HT1080 (cell line): ENCODE measurements around the gene FOXN4. TPM values are rescaled to one million over a fixed set of nuclear protein-coding genes. Genes with fewer than 3 reads are reported as not detected.
A peak's percentile ranks its signal among the peaks of the same experiment; 100 is the strongest.

Experiments
- DNase-seq: peaks from one replicate; pipeline ENCODE4 v3.0.0-alpha.2; 2015; ENCODE audit warnings: low read depth
- total RNA-seq: library from RNA; depleted of rRNA; stranded (reverse); fragments of >200 nt; shearing (Covaris generic); gene quantifications from 2 replicates; pipeline ENCODE4 v1.2.3, GENCODE V29; 2014

The FOXN4 gene
- total RNA-seq, 1 experiment from 2014 or later = not detected

GRCh38 chr12:109305547-109305946 is 3.5 kb downstream of the FOXN4 start:
- DNase-seq = no peak

GRCh38 chr12:109304485-109304884 is 4.6 kb downstream of the FOXN4 start:
- no peak for DNase-seq

- DNase-seq = no peak
Observed at GRCh38 chr12:109302770-109303169, 6.3 kb downstream of the FOXN4 start.

GRCh38 chr12:109302358-109302757 is 6.7 kb downstream of the FOXN4 start:
- DNase-seq = no peak

- DNase-seq = peak; percentile 20
Observed at GRCh38 chr12:109301643-109302168, 7.4 kb downstream of the FOXN4 start.

GRCh38 chr12:109299849-109300248 is 9.2 kb downstream of the FOXN4 start:
- DNase-seq = no peak

- DNase-seq = no peak
Observed at GRCh38 chr12:109296431-109296830, 12.7 kb downstream of the FOXN4 start.

GRCh38 chr12:109295764-109296425 is 13.2 kb downstream of the FOXN4 start:
- DNase-seq = no peak

GRCh38 chr12:109294286-109294796 is 14.7 kb downstream of the FOXN4 start:
- DNase-seq = no peak

- DNase-seq = no peak
Observed at GRCh38 chr12:109293106-109293505, 16.0 kb downstream of the FOXN4 start.

- no peak for DNase-seq
Observed at GRCh38 chr12:109292342-109292711, 16.8 kb downstream of the FOXN4 start.

GRCh38 chr12:109291521-109292341 is 17.4 kb downstream of the FOXN4 start:
- DNase-seq = peak; percentile 28

GRCh38 chr12:109291117-109291516 is 18.0 kb downstream of the FOXN4 start:
- no peak for DNase-seq

GRCh38 chr12:109290061-109290460 is 19.0 kb downstream of the FOXN4 start:
- no peak for DNase-seq

- no peak for DNase-seq
Observed at GRCh38 chr12:109289551-109289950, 19.5 kb downstream of the FOXN4 start.

- DNase-seq = no peak
Observed at GRCh38 chr12:109289004-109289403, 20.1 kb downstream of the FOXN4 start.

GRCh38 chr12:109288571-109288970 is 20.5 kb downstream of the FOXN4 start:
- DNase-seq = no peak

GRCh38 chr12:109287811-109288469 is 21.1 kb downstream of the FOXN4 start:
- no peak for DNase-seq

GRCh38 chr12:109287181-109287580 is 21.9 kb downstream of the FOXN4 start:
- DNase-seq = no peak

GRCh38 chr12:109286652-109287051 is 22.4 kb downstream of the FOXN4 start:
- DNase-seq = no peak

- DNase-seq = no peak
Observed at GRCh38 chr12:109286252-109286651, 22.8 kb downstream of the FOXN4 start.

- no peak for DNase-seq
Observed at GRCh38 chr12:109284392-109284791, 24.7 kb downstream of the FOXN4 start.
